Measurements from ENCODE around the gene RNF152.

- TF ChIP-seq CTCF (IDR thresholded peaks at IDR 0.05), result no peak
- TF ChIP-seq EP300 (IDR thresholded peaks at IDR 0.05), result no peak
Observed at GRCh38 chr18:61841706-61842105, 51.1 kb downstream of the RNF152 start.
